Measurements from ENCODE around the gene DEFB127. TPM values are rescaled to one million over a fixed set of nuclear protein-coding genes. Genes with fewer than 3 reads are reported as not detected.
A peak's percentile ranks its signal among the peaks of the same experiment; 100 is the strongest.

DEFB127 gene
- total and polyA plus RNA-seq, 4 donors = not detected

GRCh38 chr20:152131-152530, 5.1 kb upstream of the DEFB127 start:
- H3K4me1 ChIP-seq (ENCODE audit: control insufficient read depth in 4 of 4, insufficient read depth in 4 of 4, low read length in 3 of 4) = no peaks in the 10 kb centered on the region
- no peak overlapping the region for H3K9ac ChIP-seq (ENCODE audit: low read depth in 1 of 2, low read length in 2 of 2)
- H3K27me3 ChIP-seq (ENCODE audit: control insufficient read depth in 4 of 4, insufficient read depth in 4 of 4, low read length in 3 of 4) = no peaks in the 10 kb centered on the region
- TF ChIP-seq, protein P1, sequence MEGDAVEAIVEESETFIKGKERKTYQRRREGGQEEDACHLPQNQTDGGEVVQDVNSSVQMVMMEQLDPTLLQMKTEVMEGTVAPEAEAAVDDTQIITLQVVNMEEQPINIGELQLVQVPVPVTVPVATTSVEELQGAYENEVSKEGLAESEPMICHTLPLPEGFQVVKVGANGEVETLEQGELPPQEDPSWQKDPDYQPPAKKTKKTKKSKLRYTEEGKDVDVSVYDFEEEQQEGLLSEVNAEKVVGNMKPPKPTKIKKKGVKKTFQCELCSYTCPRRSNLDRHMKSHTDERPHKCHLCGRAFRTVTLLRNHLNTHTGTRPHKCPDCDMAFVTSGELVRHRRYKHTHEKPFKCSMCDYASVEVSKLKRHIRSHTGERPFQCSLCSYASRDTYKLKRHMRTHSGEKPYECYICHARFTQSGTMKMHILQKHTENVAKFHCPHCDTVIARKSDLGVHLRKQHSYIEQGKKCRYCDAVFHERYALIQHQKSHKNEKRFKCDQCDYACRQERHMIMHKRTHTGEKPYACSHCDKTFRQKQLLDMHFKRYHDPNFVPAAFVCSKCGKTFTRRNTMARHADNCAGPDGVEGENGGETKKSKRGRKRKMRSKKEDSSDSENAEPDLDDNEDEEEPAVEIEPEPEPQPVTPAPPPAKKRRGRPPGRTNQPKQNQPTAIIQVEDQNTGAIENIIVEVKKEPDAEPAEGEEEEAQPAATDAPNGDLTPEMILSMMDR (IDR thresholded peaks at IDR 0.05; ENCODE audit: low read depth, low read length, missing input control) = no peak
- TF ChIP-seq FOXA1 (IDR thresholded peaks at IDR 0.05) (no peak), RAD21 (IDR thresholded peaks at IDR 0.05) (no peak), NR2F2 (IDR thresholded peaks at IDR 0.05) (no peak), ZBTB33 (IDR thresholded peaks at IDR 0.05) (no peak), HNF4A (conservative IDR thresholded peaks at IDR 0.05) (no peak)
- H3K4me3 ChIP-seq (ENCODE audit: low read depth in 1 of 3, low read length in 3 of 3) = no peak overlapping the region
- H3K36me3 ChIP-seq (ENCODE audit: control insufficient read depth in 4 of 4, insufficient read depth in 3 of 4, low read depth in 1 of 4, low read length in 3 of 4) = no peaks in the 10 kb centered on the region
- no peak for DNase-seq (ENCODE audit: low spot score)
- H3K9me3 ChIP-seq (ENCODE audit: control insufficient read depth in 4 of 4, low read length in 3 of 4) = no peaks in the 10 kb centered on the region
- 90% methylated on average over 1 of the region's 1 CpG for WGBS
- no peak overlapping the region for H3K27ac ChIP-seq (ENCODE audit: low read depth in 1 of 2, low read length in 2 of 2)

GRCh38 chr20:164618-165017, 7.4 kb downstream of the DEFB127 start:
- H3K9ac ChIP-seq (ENCODE audit: low read depth in 1 of 2, low read length in 2 of 2) = no peak overlapping the region
- H3K36me3 ChIP-seq (ENCODE audit: control insufficient read depth in 4 of 4, insufficient read depth in 3 of 4, low read depth in 1 of 4, low read length in 3 of 4) = no peaks in the 10 kb centered on the region
- no peak overlapping the region for H3K27ac ChIP-seq (ENCODE audit: low read depth in 1 of 2, low read length in 2 of 2)
- no peaks in the 10 kb centered on the region for H3K27me3 ChIP-seq (ENCODE audit: control insufficient read depth in 4 of 4, insufficient read depth in 4 of 4, low read length in 3 of 4)
- WGBS = 35% methylated on average over 3 of the region's 3 CpGs
- no peaks in the 10 kb centered on the region for H3K9me3 ChIP-seq (ENCODE audit: control insufficient read depth in 4 of 4, low read length in 3 of 4)
- TF ChIP-seq NR2F2 (IDR thresholded peaks at IDR 0.05) (no peak), REST (IDR thresholded peaks at IDR 0.05) (no peak), SP1 (IDR thresholded peaks at IDR 0.05) (no peak), HNF4G (IDR thresholded peaks at IDR 0.05) (no peak), FOXA1 (IDR thresholded peaks at IDR 0.05) (peak; percentile 45), RXRA (IDR thresholded peaks at IDR 0.05) (peak in 1 of 2 donors; percentile 56), EGR1 (IDR thresholded peaks at IDR 0.05; ENCODE audit: low read depth in 2 of 2) (no peak), FOXA2 (IDR thresholded peaks at IDR 0.05) (peak; percentile 53), TAF1 (conservative IDR thresholded peaks at IDR 0.05) (no peak), RAD21 (IDR thresholded peaks at IDR 0.05) (no peak), GABPA (IDR thresholded peaks at IDR 0.05 in 1 of 2, conservative IDR thresholded peaks at IDR 0.05 in 1 of 2) (no peak), JUND (IDR thresholded peaks at IDR 0.05) (no peak), MAX (IDR thresholded peaks at IDR 0.05) (no peak), ZBTB33 (IDR thresholded peaks at IDR 0.05) (no peak), HNF4A (conservative IDR thresholded peaks at IDR 0.05) (peak in 1 of 2 donors; percentile 42), YY1 (IDR thresholded peaks at IDR 0.05) (no peak), ATF3 (IDR thresholded peaks at IDR 0.05) (no peak)
- TF ChIP-seq, protein P1 (IDR thresholded peaks at IDR 0.05; ENCODE audit: low read depth, low read length, missing input control) = no peak
- peaks cover 0 to 6% (median 2%) of the 10 kb centered on the region in 4 donors for H3K4me1 ChIP-seq (ENCODE audit: control insufficient read depth in 4 of 4, insufficient read depth in 4 of 4, low read length in 3 of 4)
- H3K4me3 ChIP-seq (ENCODE audit: low read depth in 1 of 3, low read length in 3 of 3) = no peak overlapping the region
- no peak for DNase-seq (ENCODE audit: low spot score)
